HepG2 (cell line): ENCODE results near the gene MDP1. TPM values are rescaled to one million over a fixed set of nuclear protein-coding genes. Genes with fewer than 3 reads are reported as not detected.
A peak's percentile ranks its signal among the peaks of the same experiment; 100 is the strongest.

Source experiments
- CBX1 ChIP-seq: IDR thresholded peaks from one replicate; pipeline ENCODE4 v1.6.1; 2016; ENCODE audit warnings: antibody characterized with exemption, low read depth
- CENPT ChIP-seq: sonication (generic); formaldehyde crosslinking; IDR thresholded peaks from 2 replicates; pipeline ENCODE4 v1.8.0; 2022; ENCODE audit warnings: low read depth, mild to moderate bottlenecking, moderate library complexity, missing genetic modification reagents
- CREM ChIP-seq, 2 experiments: sonication (generic) in 1 of 2; formaldehyde crosslinking in 1 of 2; IDR thresholded peaks; 2 replicates each; pipeline versions ENCODE4 v1.4.0 to v1.6.1; 2016 to 2020; ENCODE audit warnings: antibody characterized with exemption in 1 of 2, mild to moderate bottlenecking in 1 of 2, missing genetic modification reagents in 1 of 2
- GTF3A ChIP-seq: sonication (generic); formaldehyde crosslinking; conservative IDR thresholded peaks from 2 replicates; pipeline ENCODE4 v1.4.0; 2020; ENCODE audit warnings: mild to moderate bottlenecking, missing genetic modification reagents
- HCFC1 ChIP-seq: fragments of 150-350 bp; IDR thresholded peaks from 2 replicates; pipeline ENCODE4 v1.6.1; 2014; ENCODE audit warnings: low read depth, low read length
- IRF2 ChIP-seq: IDR thresholded peaks from 2 replicates; pipeline ENCODE4 v1.6.1; 2018; ENCODE audit warnings: missing genetic modification reagents, missing compliant biosample characterization
- IRF9 ChIP-seq: sonication (generic); formaldehyde crosslinking; IDR thresholded peaks from 2 replicates; pipeline ENCODE4 v1.8.0; 2022; ENCODE audit warnings: missing genetic modification reagents, mild to moderate bottlenecking, borderline replicate concordance
- MBNL3 ChIP-seq: fragments of 250-450 bp; sonication (Bioruptor Pico); conservative IDR thresholded peaks from 2 replicates; pipeline ENCODE4 v1.8.0; 2022; ENCODE audit warnings: mild to moderate bottlenecking, inconsistent platforms
- NFATC3 ChIP-seq: sonication (generic); formaldehyde crosslinking; IDR thresholded peaks from 2 replicates; pipeline ENCODE4 v1.5.1; 2020; ENCODE audit warnings: mild to moderate bottlenecking, missing genetic modification reagents
- PAXIP1 ChIP-seq: sonication (generic); formaldehyde crosslinking; conservative IDR thresholded peaks from 2 replicates; pipeline ENCODE4 v1.4.0; 2020; ENCODE audit warnings: mild to moderate bottlenecking, missing genetic modification reagents, moderate library complexity
- POGZ ChIP-seq: sonication (generic); formaldehyde crosslinking; IDR thresholded peaks from 2 replicates; pipeline ENCODE4 v1.4.0; 2020; ENCODE audit warnings: mild to moderate bottlenecking, missing genetic modification reagents
- REST ChIP-seq, 2 experiments: IDR thresholded peaks; 2 replicates each; pipeline ENCODE4 v1.6.1; 2011 to 2012; ENCODE audit warnings: low read length in 2 of 2, borderline replicate concordance in 1 of 2, low read depth in 1 of 2, mild to moderate bottlenecking in 1 of 2, moderate library complexity in 1 of 2
- SALL1 ChIP-seq: sonication (generic); formaldehyde crosslinking; IDR thresholded peaks from 2 replicates; pipeline ENCODE4 v1.8.0; 2022; ENCODE audit warnings: mild to moderate bottlenecking, missing genetic modification reagents
- THAP8 ChIP-seq: sonication (generic); formaldehyde crosslinking; IDR thresholded peaks from 2 replicates; pipeline ENCODE4 v1.5.1; 2020; ENCODE audit warnings: missing genetic modification reagents, mild to moderate bottlenecking, borderline replicate concordance
- ZNF770 ChIP-seq: sonication (generic); formaldehyde crosslinking; IDR thresholded peaks from 2 replicates; pipeline ENCODE4 v1.5.0; 2020; ENCODE audit warnings: mild to moderate bottlenecking, missing genetic modification reagents
- ZSCAN29 ChIP-seq: sonication (generic); formaldehyde crosslinking; conservative IDR thresholded peaks from 2 replicates; pipeline ENCODE4 v1.4.0; 2020; ENCODE audit warnings: mild to moderate bottlenecking, missing genetic modification reagents
- polyA plus RNA-seq, 8 experiments: library from polyadenylated mRNA; depleted of rRNA in 3 of 8; stranded (reverse) in 7 of 8; unstranded in 1 of 8; fragments of >200 nt; fragmentation: Illumina TruSeq in 4 of 8; extraction: Trizol in 4 of 8; gene quantifications; 2 replicates each; pipeline versions ENCODE4 v1.2.1 to v1.2.3, GENCODE V29; 2011 to 2016; ENCODE audit warnings: low read depth in 4 of 8, missing spikeins in 1 of 8, mixed read lengths in 1 of 8; ENCODE audit not compliant: insufficient read depth in 1 of 8
- total RNA-seq, 5 experiments: library from RNA; depleted of rRNA; stranded (reverse); fragments of >200 nt; fragmentation: Illumina TruSeq; extraction: Trizol; gene quantifications; 2 replicates each; pipeline ENCODE4 v1.2.3, GENCODE V29; 2016; ENCODE audit warnings: low read depth in 1 of 5

Gene MDP1
- total and polyA plus RNA-seq, 2 of the 13 experiments (the other 11 are each of a cell fraction or from before 2014, with no cell fraction given): 44.1 to 48.7 TPM

GRCh38 chr14:24215495-24216344 is at the start of gene MDP1 (continued):
- TF ChIP-seq IRF2 (peak; percentile 100), GTF3A (CRISPR knock-in tag) (peak; percentile 92; the same call in 1 of the 2 replicates), PAXIP1 (CRISPR knock-in tag) (peak; percentile 79), NFATC3 (CRISPR knock-in tag) (no peak), CREM (IDR thresholded peaks at IDR 0.05) (peak; percentile 98), CREM (CRISPR knock-in tag; IDR thresholded peaks at IDR 0.05) (peak; percentile 87), REST (IDR thresholded peaks at IDR 0.05; ENCODE audit: borderline replicate concordance in 1 of 2, low read depth in 1 of 2, low read length in 2 of 2) (peak in 1 of 2 experiments; percentile 71; a peak in 1 of 4 replicates), CENPT (peak; percentile 95), ZNF770 (CRISPR knock-in tag) (peak; percentile 82), IRF9 (CRISPR knock-in tag) (no peak; the same call in 1 of the 2 replicates), CBX1 (peak; percentile 99), THAP8 (no peak), ZSCAN29 (CRISPR knock-in tag) (peak; percentile 96; the same call in 1 of the 2 replicates), HCFC1 (peak; percentile 67), POGZ (CRISPR knock-in tag) (peak; percentile 98), SALL1 (CRISPR knock-in tag) (peak; percentile 97), MBNL3 (CRISPR knock-in tag) (no peak)
